Brain pericyte (primary cell): Measurements from ENCODE around the gene ESPN.

Source experiments
- DNase-seq: peaks from one replicate; pipeline ENCODE4 v3.0.0-alpha.2; 2012; ENCODE audit warnings: low read depth, low spot score

ESPN gene

DNA sequence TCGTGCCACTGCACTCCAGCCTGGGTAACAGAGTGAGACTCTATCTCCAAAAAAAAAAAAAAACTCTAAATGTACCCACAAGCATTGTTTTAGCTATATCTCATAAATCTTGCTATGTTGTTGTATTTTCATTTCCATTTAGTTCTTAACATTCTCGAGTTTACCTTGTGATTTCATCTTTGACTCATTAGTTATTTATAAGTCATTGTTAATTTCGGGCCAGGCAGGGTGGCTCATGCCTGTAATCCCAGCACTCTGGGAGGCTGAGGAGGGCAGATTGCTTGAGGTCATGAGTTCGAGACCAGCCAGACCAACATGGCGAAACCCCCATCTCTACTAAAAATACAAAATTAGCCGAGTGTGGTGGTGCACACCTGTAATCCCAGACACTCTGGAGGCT lies 16.6 kb upstream of the ESPN start:
- DNase-seq, result no peak

- no peak for DNase-seq
These were observed 15.5 kb upstream of the ESPN start for GRCh38 chr1:6409053-6409452.

DNA sequence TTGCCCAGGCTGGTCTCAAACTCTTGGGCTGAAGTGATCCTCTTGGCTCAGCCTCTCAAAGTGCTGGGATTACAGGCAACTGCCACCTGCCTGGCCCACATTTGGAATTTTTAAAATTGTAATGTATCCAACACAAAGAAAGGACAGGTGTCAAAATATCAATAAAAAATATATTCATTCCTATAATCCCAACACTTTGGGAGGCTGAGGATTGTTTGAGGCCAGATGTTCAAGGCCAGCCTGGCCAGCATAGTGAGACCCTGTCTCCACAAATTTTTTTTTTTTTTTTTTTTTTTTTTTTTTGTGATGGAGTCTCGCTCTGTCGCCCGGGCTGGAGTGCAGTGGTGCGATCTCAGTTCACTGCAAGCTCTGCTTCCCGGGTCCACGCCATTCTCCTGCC lies 14.8 kb upstream of the ESPN start:
- DNase-seq, result no peak

- no peak for DNase-seq
These were observed 14.2 kb upstream of the ESPN start for GRCh38 chr1:6410248-6410893.

DNA sequence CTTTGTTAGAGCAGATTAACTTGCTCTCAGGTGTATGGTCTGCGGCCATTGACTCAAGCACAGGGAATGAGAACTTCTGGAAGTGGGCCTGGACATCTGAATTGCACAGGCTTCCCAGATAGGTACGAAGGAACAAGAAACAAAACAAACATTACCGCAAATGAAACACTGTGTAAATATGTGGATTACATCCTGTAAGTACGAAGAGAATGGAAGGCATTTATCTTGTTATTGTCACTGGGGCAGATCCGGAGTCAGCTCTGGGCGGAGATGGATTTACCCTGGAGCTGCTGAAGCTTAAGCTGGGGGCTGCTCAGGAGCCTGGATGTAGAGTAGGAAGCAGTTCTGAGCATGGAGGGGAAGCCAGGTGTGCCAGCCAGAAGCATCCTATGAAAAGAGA lies 11.7 kb upstream of the ESPN start:
- no peak for DNase-seq

GRCh38 chr1:6414443-6414844 lies 10.1 kb upstream of the ESPN start:
- no peak for DNase-seq

DNA sequence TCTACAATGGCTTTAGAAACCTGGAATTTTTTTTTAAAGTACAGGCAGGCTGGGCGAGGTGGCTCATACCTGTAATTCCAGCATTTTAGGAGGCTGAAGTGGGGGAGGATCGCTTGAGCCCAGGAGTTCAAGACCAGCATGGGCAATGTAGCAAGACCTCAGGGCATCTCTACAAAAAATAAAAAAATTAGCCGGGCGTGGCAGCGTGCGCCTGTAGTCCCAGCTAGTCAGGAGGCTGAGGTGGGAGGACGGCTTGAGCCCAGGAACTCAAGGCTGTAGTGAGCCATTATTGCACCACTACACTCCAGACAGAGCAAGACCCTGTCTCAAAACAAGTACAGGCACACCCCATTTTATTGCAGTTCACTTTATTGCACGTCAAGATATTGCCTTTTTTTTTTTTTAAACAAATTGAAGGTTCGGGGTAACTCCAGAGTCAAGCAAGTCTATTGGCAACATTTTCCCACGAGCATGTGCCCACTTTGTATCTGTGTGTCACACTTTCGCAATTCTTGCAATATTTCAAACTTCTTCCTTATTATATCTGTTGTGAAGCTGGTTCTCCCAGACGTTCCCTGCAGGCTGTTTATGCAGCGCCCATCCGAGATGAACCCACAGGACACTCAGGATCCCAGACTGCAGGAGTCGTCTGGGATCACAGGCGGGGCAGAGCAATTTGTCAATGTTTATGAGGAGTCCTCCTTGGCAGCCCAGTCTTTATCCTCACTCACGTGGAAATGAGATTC lies 9.5 kb upstream of the ESPN start:
- no peak for DNase-seq

DNA sequence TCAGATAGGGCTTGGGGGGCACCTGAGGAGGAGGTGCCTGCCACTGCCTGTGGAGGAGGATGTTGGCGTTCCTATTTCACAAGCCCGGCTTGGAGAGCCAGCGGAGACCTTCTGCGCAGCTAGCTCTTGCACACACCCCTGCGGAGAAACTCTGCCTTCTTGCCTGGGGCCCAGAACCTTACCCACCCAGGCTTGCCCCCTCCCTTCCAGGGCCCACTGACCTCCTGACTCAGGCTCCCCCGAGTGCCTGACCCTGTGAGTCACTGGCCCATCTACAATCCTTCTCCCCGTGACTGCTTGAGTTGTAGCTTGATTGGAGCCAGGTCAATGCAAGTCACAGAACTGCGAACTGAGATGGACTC lies 8.3 kb upstream of the ESPN start:
- no peak for DNase-seq

DNA sequence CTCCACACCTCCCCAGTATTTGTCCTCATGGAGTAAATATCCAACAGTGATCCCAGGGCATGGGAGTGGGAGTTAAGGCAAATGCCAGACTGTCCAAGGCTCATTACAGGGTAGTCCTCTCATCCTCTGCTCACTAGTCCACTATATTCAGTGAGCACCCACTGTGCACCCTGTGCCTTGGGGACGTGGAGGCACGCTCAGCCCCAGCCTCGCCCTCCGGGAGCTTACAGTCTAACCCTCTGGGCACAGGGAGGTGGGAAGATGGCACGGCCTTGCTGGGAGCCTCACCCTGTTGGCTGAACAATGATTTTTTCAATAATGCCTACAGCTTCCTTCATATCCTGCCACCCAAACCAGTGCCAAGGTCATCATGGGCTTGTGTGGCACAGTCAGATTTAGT lies 7.7 kb upstream of the ESPN start:
- DNase-seq, result no peak

DNA sequence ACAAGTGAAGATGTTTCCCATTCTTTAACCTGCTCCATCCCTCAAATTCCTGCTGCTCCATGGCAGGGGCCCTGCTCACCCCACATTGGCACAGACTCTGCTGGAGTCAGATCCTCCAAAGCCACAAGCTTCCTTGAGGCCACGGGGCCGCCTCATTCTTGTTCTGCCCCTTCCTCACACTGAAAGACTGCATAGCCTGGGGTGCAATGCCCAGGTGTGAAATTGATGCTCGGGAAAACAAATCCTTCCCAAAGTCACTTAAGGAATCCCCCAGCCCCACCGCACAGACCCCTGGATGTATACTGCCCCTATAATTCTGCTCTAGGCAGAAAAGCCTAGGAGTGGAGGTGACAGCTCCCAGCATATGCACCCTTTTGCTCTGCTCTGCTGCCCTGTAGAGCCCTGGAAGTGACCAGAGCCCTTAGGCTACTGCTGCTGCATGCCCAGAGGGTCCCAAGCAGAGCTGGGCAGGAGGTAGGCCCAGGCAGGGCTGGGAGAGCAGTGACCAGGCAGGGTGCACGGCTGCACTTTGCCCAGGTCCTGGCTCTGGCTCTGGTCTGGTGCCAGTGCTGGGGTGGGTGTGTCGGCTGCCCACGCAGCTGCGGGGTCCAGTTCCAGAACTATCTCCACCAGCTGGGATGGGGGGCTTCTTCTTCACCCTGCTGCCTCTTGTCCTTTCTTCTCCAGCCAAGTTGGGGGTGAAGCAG lies 6.5 kb upstream of the ESPN start:
- DNase-seq, result no peak

DNA sequence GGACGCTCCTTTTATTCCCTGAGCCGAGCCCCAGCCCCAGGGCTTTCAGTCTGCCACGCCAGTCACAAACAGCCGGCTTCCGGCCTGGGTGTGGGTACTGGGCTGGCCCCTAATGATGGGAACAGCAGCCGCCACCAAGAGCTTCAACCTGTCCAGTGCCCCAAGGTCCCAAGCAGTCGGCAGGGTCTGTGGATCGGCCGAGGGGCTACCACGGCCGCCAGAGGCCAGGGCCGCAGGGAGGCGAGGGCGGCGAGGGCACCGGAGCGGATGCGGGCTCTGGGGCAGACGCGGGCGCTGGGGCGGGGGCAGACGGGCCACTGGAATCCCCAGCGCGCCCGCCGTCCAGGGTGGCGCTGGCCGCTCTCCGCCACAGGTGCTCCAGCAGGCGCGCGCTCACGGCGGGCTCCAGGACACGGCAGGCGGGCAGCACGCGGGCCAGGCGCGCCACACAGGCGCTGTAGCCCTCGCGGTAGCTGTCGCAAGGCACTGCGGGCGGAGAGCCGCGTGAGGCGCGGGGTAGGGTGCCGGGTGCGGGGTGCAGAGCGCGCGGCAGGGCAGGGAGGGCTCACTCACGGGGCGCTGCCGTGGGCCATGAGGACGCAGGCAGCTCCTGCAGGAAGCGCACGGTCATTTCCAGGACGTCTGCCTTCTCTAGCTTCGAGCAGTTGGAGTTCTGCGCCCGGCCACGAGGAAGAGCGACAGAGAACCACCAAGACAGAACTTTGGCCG lies 5.7 kb upstream of the ESPN start:
- DNase-seq, result no peak

DNA sequence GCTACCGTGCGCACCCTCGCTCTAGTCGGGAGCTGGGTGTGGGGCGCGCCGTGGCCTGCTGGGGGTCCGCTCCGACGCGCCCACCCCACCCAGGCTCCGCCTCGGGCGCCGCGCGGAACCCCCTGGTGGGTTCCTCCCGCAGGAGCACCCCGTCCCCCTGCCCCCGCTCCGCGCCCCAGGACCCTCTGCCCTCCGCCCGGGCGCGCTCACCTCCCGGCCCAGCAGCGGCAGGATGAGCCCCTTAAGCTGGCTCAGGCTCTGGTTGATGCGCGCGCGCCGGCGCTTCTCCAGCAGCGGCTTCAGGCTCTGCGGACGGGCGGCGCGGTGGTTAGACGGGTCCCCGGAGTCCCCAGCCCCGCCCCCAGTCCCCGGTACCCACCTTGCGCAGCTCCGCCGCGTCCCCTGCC lies 5.2 kb upstream of the ESPN start:
- no peak for DNase-seq

- no peak for DNase-seq
These were observed 4.6 kb upstream of the ESPN start, which contains the start of gene HES2 for GRCh38 chr1:6419804-6420453. Gene HES2 (minus strand): TSS chr1:6419919. CDS start chr1:6419820, 99 bp downstream.

- DNase-seq, result no peak
These were observed 4.0 kb upstream of the ESPN start for GRCh38 chr1:6420454-6421042.

GRCh38 chr1:6421266-6421665 lies 3.3 kb upstream of the ESPN start:
- no peak for DNase-seq

GRCh38 chr1:6423321-6423999 lies 1.1 kb upstream of the ESPN start:
- no peak for DNase-seq

DNA sequence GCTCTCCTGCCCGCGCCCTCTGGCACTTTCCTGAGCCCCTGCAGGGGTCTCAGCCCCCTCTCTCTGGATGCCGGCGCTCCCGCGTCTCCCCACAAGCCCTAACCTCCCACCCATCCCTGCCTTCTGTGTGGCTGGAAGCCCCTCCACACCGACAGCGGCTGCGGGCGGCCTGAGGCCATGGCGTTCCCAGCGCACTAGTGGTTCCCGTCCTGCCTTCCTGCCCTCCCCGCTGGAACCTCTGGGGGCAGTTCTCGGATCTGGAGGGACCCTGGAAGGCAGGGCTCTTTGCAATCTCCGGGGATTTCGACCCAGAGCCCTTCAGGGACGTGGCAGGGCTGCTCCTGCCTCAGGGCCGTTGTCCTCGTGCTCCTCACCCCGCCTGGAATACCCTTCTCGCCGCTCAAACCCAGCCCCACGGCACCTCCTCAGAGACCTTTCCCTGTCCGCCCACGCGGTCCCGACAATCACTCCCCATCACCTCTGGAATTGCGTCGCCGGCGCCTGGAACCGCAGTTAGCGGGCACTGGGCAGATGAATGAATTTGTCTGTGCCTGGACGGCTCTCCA lies 493 bp upstream of the ESPN start:
- no peak for DNase-seq

- DNase-seq, result no peak
These were observed 1.1 kb downstream of the ESPN start for GRCh38 chr1:6425658-6426057.

- no peak for DNase-seq
These were observed 1.8 kb downstream of the ESPN start for GRCh38 chr1:6426277-6426971.

- DNase-seq, result no peak
These were observed 2.4 kb downstream of the ESPN start for GRCh38 chr1:6426972-6427350.
